Coronary artery (tissue), 2 donors: Measurements from ENCODE around the gene OR6F1.
"Not testable (repeated sequence)": the region's sequence is repeated elsewhere in the genome, so short reads cannot be mapped to it uniquely, and the experiment has no call there.

Experiments
- DNase-seq: peaks from one replicate; pipeline ENCODE4 v3.0.0-alpha.2; 2017; ENCODE audit warnings: low spot score
- H3K27ac ChIP-seq, 2 donors: fragments of 200-600 bp; sonication (generic); one replicate each; pipeline ENCODE4 v1.5.1; 2016 to 2019
- H3K4me3 ChIP-seq: fragments of 200-600 bp; sonication (generic); 2 replicates; pipeline ENCODE4 v1.5.1; 2016; ENCODE audit warnings: mild to moderate bottlenecking, moderate library complexity
- CTCF ChIP-seq: fragments of 200-600 bp; sonication (generic); IDR thresholded peaks from one replicate; pipeline ENCODE4 v1.5.1; 2019; ENCODE audit warnings: antibody characterized with exemption

The OR6F1 gene

GRCh38 chr1:247741756-247742155 lies 25.3 kb upstream of the OR6F1 start:
- no peak for DNase-seq
- Histone ChIP-seq H3K4me3 (no peak overlapping the region), H3K27ac (no peak overlapping the region)
- TF ChIP-seq CTCF = no peak

- DNase-seq = no peak
- TF ChIP-seq CTCF = no peak
- no peak overlapping the region for H3K27ac ChIP-seq
These were observed 24.3 kb upstream of the OR6F1 start for GRCh38 chr1:247740721-247741120.

GRCh38 chr1:247738315-247738714 lies 21.9 kb upstream of the OR6F1 start, which contains the start of gene OR14K1:
TSS of gene OR14K1 (plus strand) at chr1:247738615. CDS start at chr1:247738615, 0 bp downstream.
- no peak within 1 kb of the TSS for H3K27ac ChIP-seq
- no peak for DNase-seq
- no peak within 1 kb of the TSS for H3K4me3 ChIP-seq
- TF ChIP-seq CTCF = no peak

More at GRCh38 chr1:247740721-247741120, 24.3 kb upstream of the OR6F1 start:
- no peak overlapping the region for H3K4me3 ChIP-seq

- no peak for TF ChIP-seq CTCF
- H3K27ac ChIP-seq = no peak overlapping the region
- H3K4me3 ChIP-seq = no peak overlapping the region
- DNase-seq = no peak
These were observed 4.8 kb upstream of the OR6F1 start for GRCh38 chr1:247721222-247721621.

GRCh38 chr1:247713753-247714152 lies 2.7 kb downstream of the OR6F1 start:
- no peak for DNase-seq
- Histone ChIP-seq H3K27ac (no peak overlapping the region), H3K4me3 (no peak overlapping the region)
- no peak for TF ChIP-seq CTCF

- DNase-seq, H3K27ac ChIP-seq, H3K4me3 ChIP-seq: not testable (repeated sequence)
These were observed 5.8 kb downstream of the OR6F1 start for GRCh38 chr1:247710681-247711080.

- no peak overlapping the region for H3K27ac ChIP-seq
- TF ChIP-seq CTCF = no peak
- H3K4me3 ChIP-seq = no peak overlapping the region
- no peak for DNase-seq
These were observed 15.1 kb downstream of the OR6F1 start for GRCh38 chr1:247701338-247701737.
